8988T (cell line): Measurements from ENCODE around the gene SIRPB1.
"Not testable (repeated sequence)": the region's sequence is repeated elsewhere in the genome, so short reads cannot be mapped to it uniquely, and the experiment has no call there.

Experiments used
- DNase-seq: peaks from one replicate; pipeline ENCODE4 v3.0.0; 2011

Gene SIRPB1

DNA sequence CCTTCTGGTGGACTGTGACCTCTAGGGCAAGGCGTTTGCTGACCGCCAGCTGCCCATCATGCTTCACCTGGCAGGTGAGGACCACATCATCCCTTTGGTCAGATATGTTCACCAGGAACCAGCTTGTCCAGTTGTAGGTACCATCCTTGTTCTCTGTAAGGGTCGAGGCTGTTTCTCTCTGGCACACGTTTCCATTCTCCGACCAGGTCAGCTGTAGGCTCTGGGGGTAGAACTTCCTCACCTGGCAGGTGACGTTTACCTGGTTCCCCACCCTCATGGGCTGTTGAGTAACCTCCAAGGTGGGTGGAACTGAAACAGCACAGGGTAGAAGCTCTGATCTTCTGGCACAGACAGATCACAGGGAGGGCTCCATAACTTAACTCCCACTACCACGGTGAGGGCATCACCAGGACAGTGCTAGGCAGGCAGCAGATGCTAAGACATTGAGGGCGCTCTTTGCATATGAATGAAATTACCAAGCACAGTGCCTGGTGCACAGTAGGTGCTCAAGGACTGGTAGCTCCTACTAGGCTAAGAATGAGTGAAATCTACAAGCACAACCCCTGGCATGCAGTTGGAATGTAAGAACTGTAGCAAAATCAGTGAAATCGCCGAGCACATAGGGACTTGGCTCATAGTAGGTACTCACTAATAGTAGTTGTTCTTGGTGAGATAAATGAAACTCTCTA, 15.6 kb upstream of the SIRPB1 start:
- no peak for DNase-seq

DNA sequence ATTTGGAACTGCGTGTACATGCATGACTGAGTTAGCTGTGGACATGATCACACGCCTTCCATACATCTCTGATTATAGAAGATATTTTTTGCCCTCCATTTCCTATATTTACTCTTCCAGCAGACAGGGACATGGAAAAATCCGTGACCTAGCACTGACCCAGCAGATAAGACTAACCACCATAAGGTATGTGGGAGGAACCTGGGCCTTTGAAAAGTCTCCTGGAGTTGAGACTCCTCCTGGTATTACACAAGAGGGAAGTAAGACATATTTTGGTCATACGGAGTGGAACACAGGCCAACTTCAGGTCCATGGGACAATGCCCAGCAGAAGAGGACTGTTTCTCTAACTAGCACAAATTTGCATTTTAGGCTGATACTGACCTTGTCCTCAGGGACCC, 13.7 kb upstream of the SIRPB1 start:
- no peak for DNase-seq

GRCh38 chr20:1632178-1632577, 12.4 kb upstream of the SIRPB1 start:
- DNase-seq, result no peak

DNA sequence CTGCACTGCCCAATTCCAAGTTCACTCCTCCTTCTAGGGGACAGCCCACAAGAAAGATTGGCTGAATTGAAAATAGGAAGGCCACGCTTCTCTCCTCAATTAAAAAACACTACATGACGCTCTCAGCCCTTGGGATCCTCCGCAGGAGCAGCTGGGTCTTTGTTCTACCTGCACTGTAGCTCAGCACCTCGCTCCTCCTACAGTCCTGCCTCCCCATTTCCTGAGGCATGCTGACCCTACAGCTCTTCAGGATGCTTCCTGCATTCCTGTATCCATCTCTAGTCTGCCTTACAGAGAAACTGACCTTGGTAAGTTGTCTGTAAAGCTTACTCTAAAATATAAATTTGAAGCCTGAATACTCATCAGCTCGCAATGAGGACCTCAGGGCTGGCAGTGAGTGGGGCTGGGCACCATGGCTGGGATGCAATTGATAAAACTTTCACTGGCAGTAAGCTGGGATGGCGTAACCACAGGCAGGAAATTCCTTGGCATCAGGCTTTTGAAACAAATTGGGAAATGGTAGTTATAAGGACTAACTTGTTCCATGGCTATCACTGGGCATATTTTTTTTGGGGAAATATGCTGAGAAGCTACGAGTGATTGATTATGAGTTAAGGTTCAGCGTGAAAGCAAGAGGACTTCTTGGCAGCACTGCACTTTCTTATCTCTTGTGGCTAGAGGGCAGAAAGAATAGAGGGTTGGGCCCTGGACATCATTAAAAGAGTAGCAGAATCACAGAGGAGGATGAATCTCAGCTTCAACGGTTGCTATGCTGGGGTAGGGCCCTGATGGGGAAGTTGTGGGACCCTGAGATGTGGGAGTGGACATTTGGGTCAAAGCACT, 11.7 kb upstream of the SIRPB1 start:
- DNase-seq, result no peak

DNA sequence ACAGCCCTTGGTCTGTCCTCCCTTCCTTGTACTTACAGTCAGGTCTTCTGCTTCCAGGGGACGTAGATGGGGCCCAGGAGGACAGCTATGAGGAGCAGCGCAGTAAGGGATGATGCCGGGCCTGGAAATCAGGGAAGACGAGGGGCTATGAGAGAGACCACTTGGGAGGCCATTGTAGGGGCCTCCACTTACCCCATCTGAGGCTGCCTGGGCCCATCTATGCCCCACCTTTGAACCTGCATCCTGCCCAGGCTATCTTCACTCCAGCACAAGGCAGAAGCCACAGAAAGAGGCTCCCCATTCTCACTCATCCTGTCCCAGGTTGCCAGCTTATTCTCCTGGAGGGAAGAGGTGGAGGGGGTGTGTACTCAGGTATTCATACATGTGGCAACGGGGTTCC, 10.4 kb upstream of the SIRPB1 start:
- DNase-seq, result no peak

- DNase-seq, result no peak
Observed at GRCh38 chr20:1629321-1629720, 9.5 kb upstream of the SIRPB1 start.

DNA sequence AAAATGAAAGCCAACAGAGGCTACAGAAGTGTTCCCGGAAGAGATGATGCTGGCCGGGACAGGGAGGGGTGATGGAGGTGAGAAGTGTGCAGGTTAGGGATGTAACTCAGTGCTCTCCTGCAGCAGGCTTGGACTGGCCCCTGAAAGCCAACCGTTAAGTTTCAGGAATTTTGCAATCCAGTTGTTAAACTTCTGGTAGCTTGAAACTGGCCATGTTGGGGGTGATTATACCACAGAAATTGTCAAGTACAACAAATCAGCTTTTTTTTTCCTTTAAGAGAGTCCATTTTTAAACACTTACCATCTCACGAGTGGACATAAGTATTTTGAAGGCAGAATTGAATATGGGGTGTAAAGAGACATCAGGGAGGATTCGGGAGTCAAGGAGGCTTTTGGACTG, 8.8 kb upstream of the SIRPB1 start:
- no peak for DNase-seq

- DNase-seq, result no peak
Observed at GRCh38 chr20:1627200-1627550, 7.4 kb upstream of the SIRPB1 start.

DNA sequence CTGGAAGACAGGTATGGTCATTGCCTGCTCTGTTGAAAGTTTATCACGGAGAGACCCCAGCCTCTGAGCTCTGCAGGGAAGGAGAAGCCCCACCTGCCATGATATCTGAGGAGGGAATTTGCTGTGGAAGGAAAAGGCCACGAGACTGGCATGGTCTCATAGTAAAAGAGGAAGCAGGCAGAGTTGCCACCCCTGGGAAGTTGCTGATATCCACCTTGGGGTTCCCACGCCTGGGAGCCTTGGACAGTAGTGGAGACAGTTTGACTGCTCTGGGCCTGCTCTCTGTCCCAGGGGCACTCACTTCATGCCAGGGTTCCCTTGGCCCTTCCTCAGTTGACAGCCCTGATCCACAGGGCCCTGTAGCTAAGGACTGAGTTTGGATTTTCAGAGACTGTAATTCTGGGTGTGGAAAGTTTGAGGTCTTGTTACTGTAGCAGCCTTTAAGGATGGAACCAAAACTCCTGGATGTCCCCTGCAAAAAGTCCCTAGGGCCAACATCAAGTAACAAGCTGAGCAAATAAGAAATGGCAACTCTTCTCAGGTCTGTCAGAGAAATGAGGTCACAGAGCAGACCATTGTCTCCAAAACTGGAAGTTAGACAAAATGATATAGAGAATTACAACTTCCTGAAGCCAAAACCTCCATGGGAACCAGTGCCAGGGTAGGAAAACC, 6.9 kb upstream of the SIRPB1 start:
- no peak for DNase-seq

- DNase-seq, result no peak
Observed at GRCh38 chr20:1625083-1625690, 5.4 kb upstream of the SIRPB1 start.

- no peak for DNase-seq
Observed at GRCh38 chr20:1623501-1624205, 3.8 kb upstream of the SIRPB1 start.

DNA sequence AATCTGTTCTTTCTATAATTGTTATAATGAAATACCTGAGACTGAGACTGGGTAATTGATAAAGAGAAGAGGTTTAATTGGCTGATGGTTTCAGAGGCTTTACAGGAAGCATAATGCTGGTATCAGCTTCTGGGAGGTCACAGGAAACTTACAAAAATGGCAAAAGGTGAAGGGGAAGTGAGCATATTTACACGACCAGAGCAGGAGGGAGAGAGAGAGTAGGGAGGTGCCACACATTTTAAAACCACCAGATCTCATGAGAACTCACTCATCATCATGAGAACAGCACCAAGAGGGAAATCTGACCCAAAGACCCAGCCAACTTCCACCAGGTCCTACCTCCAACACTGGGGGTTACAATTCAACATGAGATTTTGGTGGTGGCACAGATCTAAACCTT, 2.6 kb upstream of the SIRPB1 start:
- DNase-seq, result no peak

DNA sequence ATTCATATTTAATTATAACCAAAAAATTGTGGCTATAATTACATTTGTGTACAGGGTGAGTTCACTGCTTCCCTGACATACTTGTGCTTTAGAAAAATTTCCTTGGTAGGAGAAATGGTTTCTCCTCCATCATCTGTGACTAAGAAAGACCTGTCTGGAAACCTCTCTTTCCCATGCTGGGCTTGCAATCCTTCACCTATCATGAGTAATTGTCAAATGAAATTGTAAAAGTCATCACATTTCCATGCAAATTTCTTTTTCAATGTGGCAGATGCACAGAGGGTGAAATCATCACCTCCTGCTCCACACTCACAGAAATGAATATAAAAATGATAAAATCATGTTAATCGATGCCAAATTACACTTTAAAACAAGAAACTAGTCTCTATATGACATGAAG, 1.5 kb upstream of the SIRPB1 start:
- DNase-seq, result no peak

DNA sequence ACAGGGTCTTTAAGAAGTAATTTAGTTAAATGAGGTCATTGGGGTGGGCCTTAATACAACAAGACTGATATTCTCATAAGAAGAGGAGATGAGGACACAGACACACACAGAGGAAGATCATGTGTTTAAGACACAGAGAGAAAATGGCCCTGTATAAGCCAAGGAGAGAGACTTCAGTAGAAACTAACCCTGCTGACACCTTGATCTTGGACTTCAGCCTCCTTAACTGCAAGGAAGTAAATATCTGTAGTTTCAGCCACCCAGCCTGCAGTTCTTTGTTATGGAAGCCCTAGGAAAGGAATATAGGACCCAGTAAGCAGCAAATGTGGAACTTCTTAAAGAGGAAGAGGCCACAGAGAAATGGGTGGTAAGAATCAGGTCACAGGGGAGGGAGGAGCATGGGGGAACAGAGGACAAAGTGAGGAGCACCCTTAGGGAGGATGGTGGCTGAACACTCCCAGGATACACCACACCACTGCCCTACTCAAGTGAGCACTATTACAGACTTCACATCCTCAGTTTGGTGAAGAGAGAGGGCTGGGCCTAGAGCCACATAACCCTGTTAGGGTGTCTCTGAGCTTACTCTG, 762 bp downstream of the SIRPB1 start:
- DNase-seq, result no peak

- DNase-seq, result no peak
Observed at GRCh38 chr20:1618479-1618878, 1.3 kb downstream of the SIRPB1 start.

- DNase-seq, result no peak
Observed at GRCh38 chr20:1616858-1617434, 2.9 kb downstream of the SIRPB1 start.

DNA sequence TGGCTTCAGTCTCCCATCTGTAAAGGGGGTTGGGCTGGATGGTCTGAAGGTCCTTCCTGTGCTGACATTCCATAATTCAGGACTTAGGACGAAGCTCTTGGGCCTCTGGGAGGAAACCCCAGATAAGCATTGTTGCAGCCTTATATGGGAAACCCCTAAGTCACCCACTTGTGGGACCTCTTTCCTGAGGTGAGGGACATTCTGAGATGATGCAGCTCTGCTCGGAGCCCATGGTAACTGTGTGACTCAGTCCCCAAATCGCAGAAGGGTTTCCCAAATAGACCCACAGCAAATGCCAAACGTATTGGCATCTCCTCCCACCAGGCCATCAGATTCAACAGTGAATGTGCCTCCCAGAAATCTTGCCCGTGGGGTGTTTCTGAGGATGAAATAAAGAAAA, 9.4 kb downstream of the SIRPB1 start:
- not testable (repeated sequence) for DNase-seq

GRCh38 chr20:1608678-1609347, 11.0 kb downstream of the SIRPB1 start:
- not testable (repeated sequence) for DNase-seq

- no peak for DNase-seq
Observed at GRCh38 chr20:1600736-1601135, 19.1 kb downstream of the SIRPB1 start.

DNA sequence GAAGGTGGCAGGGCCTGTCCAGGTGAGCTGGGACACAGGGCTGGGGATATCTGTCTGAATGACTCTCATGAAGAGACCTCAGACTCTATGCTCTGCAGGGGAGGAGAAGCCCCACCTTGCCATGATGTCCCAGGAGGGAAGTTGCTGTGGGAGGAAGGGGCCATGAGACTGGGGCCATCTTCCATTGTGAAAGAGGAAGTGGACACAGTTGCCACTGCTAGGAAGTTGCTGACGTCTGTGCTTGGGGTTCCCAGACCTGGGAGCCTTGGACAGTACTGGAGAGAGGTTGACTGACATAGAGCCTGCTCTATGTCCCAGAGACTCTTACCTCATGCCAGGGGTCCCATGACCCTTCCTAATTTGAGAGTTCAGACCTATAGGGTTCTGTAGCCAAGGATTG, 24.5 kb downstream of the SIRPB1 start:
- no peak for DNase-seq
